NCI-H69 (cell line): ENCODE data around the gene HYLS1.
"Not testable (repeated sequence)": the region's sequence is repeated elsewhere in the genome, so short reads cannot be mapped to it uniquely, and the experiment has no call there.

Source experiments
- DNase-seq: peaks from one replicate; lab custom pipeline; 2025; lab: John Stamatoyannopoulos, UW

The HYLS1 gene

GRCh38 chr11:125903711-125904659, 16.5 kb downstream of the HYLS1 start, which contains the start of gene DDX25:
Gene DDX25 (plus strand): TSS chr11:125904508. CDS start chr11:125904518, 10 bp downstream.
- peak; percentile 91 for DNase-seq

- DNase-seq = no peak
Measured at GRCh38 chr11:125904678-125905077, 17.2 kb downstream of the HYLS1 start.

GRCh38 chr11:125910226-125910849, 22.9 kb downstream of the HYLS1 start:
- DNase-seq = no peak

- not testable (repeated sequence) for DNase-seq
Measured at GRCh38 chr11:125914601-125915000, 27.1 kb downstream of the HYLS1 start.

- no peak for DNase-seq
Measured at GRCh38 chr11:125916683-125917347, 29.3 kb downstream of the HYLS1 start.

- DNase-seq = no peak
Measured at GRCh38 chr11:125918140-125918840, 30.8 kb downstream of the HYLS1 start.

- no peak for DNase-seq
Measured at GRCh38 chr11:125921042-125921441, 33.6 kb downstream of the HYLS1 start.

- DNase-seq = no peak
Measured at GRCh38 chr11:125922156-125922555, 34.7 kb downstream of the HYLS1 start.

- peak; percentile 84 for DNase-seq
Measured at GRCh38 chr11:125923012-125923579, 35.6 kb downstream of the HYLS1 start.

- DNase-seq = no peak
Measured at GRCh38 chr11:125923633-125924032, 36.2 kb downstream of the HYLS1 start.

GRCh38 chr11:125924384-125925007, 37.0 kb downstream of the HYLS1 start:
- no peak for DNase-seq

GRCh38 chr11:125925247-125925740, 37.8 kb downstream of the HYLS1 start:
- peak; percentile 69 for DNase-seq

GRCh38 chr11:125925804-125926203, 38.3 kb downstream of the HYLS1 start:
- DNase-seq = no peak

- no peak for DNase-seq
Measured at GRCh38 chr11:125926682-125927081, 39.2 kb downstream of the HYLS1 start.

- DNase-seq = no peak
Measured at GRCh38 chr11:125929445-125930075, 42.1 kb downstream of the HYLS1 start.

GRCh38 chr11:125930076-125930450, 42.6 kb downstream of the HYLS1 start:
- DNase-seq = no peak

GRCh38 chr11:125931116-125931515, 43.6 kb downstream of the HYLS1 start:
- no peak for DNase-seq

- no peak for DNase-seq
Measured at GRCh38 chr11:125931668-125932067, 44.2 kb downstream of the HYLS1 start.

GRCh38 chr11:125932301-125932700, 44.8 kb downstream of the HYLS1 start:
- DNase-seq = no peak

GRCh38 chr11:125933030-125933813, 45.8 kb downstream of the HYLS1 start:
- DNase-seq = no peak
